Activated effector memory CD4-positive, alpha-beta T cell treated with Interleukin-2 at 50 U/mL for 16 hours (primary cell): Measurements from ENCODE around the gene LDAH.
"Not testable (repeated sequence)": the region's sequence is repeated elsewhere in the genome, so short reads cannot be mapped to it uniquely, and the experiment has no call there.

Experiments used
- DNase-seq: peaks from one replicate; pipeline ENCODE4 v3.0.0-alpha.2; 2020

Gene LDAH

GRCh38 chr2:20822535-20823490 lies at the start of gene LDAH:
TSS of gene LDAH (minus strand) at chr2:20823101. CDS start at chr2:20801463, 21,638 bp downstream.
- DNase-seq: peak; percentile 69

GRCh38 chr2:20868377-20868776 lies 45.5 kb upstream of the LDAH start:
- peak; percentile 30 for DNase-seq

DNA sequence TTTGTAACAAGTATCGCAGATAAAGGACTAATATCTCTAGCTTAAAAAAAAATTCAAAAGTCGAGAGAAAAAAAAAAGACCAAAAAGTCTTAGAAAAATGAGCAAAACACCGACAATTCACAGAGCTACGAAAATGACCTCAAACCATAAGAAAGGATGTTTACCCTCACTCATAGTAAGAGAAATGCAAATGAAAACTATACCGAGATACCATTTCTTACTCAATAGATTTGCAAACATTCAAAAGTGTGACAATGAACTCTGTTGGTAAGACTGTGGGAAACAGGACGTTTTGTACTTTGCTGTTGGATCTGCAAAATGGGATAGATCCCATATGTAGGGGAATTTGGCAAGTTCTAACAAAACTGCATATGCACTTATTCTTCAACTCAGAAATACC lies 39.9 kb upstream of the LDAH start:
- DNase-seq: no peak

GRCh38 chr2:20855456-20855855 lies 32.6 kb upstream of the LDAH start:
- no peak for DNase-seq

GRCh38 chr2:20852670-20853069 lies 29.8 kb upstream of the LDAH start:
- no peak for DNase-seq

GRCh38 chr2:20852139-20852538 lies 29.2 kb upstream of the LDAH start:
- DNase-seq: no peak

DNA sequence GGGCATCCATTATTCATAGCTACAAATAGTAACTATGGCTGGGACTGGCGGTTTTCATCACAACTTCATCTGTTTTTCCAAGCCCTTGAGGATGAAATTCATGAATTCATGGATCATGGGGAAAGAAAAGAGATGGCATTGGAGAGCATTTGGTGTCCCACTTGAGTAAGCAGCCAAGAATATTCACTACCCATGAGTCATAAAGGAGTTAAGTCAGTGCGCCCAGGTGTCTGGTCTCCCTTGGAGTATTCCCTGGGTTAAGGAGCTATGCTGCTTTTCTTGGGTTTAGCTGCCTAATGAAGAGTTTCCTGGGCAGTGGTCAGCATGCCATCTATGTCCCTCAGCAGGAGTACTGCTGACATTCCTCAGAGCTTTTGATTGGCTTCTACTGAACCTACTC lies 21.3 kb upstream of the LDAH start:
- no peak for DNase-seq

GRCh38 chr2:20839052-20839451 lies 16.2 kb upstream of the LDAH start:
- no peak for DNase-seq

DNA sequence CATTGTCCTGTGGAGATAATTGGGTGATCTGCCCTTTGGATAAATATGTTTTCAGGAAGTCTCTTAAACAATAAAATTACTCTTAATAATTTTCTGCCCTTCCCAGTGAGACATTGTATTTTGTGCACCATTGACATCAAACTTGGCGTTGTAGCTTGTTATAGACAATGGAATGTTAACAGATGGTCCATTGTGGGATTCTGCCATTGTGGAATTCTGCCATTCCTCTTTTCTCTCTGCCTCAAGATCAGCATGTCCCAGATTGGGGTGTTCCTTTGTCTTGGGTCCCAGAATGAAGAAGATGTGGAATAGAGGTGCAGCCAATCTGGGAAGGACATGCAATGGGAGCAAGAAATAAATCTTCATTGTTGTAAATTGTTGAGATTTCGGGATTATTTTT lies 15.1 kb upstream of the LDAH start:
- DNase-seq: no peak

GRCh38 chr2:20836521-20836920 lies 13.6 kb upstream of the LDAH start:
- no peak for DNase-seq

DNA sequence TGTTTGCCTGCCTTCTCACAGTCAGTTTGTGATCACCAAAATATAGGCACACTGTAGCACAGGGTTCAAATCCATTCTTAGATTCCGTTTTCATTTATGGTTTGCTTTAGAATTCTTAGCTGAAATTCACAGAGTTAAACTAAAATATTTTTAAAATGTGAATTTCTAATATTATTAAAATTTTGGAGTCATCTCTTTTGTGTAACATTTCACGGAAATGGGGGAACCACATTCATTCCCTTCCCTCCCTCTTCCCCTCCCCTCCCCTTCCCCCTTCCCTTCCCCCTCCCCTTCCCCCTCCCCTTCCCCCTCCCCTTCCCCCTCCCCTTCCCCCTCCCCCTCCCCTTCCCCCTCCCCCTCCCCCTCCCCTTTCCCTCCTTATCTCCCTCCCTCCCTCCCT lies 11.4 kb upstream of the LDAH start:
- DNase-seq: no peak

GRCh38 chr2:20832606-20833005 lies 9.7 kb upstream of the LDAH start:
- no peak for DNase-seq

DNA sequence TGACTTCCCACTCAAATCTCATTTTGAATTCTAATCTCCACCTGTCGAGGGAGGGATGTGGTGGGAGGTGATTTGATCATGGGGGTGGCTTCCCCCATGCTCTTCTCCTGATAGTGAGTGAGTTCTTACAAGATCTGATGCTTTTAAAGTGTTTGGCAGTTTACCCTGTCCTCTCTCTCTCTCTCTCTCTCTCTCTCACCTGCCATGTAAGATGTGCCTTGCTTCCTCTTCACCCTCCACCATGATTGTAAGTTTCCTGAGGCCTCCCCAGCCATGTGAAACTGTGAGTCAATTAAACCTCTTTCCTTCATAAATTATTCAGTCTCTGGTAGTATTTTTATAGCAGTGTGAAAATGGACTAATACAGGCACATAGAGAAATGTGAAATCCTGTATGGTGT lies 7.0 kb upstream of the LDAH start:
- DNase-seq: no peak

GRCh38 chr2:20823917-20824316 lies 1.0 kb upstream of the LDAH start:
- no peak for DNase-seq

GRCh38 chr2:20818820-20819219 lies 4.1 kb downstream of the LDAH start:
- DNase-seq: no peak

DNA sequence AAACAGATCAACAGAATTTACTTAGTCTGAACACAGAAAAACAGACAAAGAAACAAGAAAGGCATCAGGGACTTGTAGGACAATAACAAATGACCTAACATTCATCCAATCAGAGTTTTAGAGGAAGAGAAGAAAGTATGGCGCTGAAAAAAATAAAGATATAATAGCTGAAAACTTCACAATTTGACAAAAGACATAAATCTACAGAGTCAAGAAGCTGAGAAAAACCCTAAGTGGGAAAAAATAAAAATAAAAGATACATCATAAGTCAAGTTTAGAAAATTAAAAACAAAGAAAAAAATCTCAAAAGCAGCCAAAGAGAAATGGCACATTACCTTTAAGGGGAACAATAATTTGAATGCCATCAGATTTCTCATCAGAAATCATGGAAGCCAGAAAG lies 7.7 kb downstream of the LDAH start:
- DNase-seq: no peak

- DNase-seq: no peak
Observed at GRCh38 chr2:20812779-20813178, 10.1 kb downstream of the LDAH start.

- no peak for DNase-seq
Observed at GRCh38 chr2:20806286-20806685, 16.6 kb downstream of the LDAH start.

- no peak for DNase-seq
Observed at GRCh38 chr2:20803974-20804373, 18.9 kb downstream of the LDAH start.

DNA sequence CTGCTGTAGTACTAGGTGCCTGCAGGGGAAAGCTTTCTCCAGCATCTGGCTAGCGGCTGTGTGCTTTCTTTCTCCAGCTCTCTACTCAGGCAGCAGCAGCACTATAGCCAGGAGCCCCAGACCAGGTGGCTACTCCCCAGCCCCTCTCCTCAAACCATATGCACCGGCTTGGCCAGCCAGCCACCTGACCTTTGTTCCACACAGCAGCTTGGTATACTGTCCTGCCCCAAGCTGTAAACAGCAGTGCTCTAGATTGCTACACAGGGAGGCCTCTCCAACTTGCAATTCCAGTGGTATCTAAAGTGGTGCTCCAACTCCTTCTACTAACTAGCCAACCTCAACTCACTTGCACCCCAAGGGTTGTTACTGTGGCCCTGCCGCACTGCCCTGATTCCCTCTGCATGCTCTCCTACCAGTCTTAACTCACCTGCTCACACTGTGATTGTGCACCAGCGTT lies 19.6 kb downstream of the LDAH start:
- no peak for DNase-seq

GRCh38 chr2:20797096-20797495 lies 25.8 kb downstream of the LDAH start:
- no peak for DNase-seq

GRCh38 chr2:20796374-20796791 lies 26.5 kb downstream of the LDAH start:
- no peak for DNase-seq

DNA sequence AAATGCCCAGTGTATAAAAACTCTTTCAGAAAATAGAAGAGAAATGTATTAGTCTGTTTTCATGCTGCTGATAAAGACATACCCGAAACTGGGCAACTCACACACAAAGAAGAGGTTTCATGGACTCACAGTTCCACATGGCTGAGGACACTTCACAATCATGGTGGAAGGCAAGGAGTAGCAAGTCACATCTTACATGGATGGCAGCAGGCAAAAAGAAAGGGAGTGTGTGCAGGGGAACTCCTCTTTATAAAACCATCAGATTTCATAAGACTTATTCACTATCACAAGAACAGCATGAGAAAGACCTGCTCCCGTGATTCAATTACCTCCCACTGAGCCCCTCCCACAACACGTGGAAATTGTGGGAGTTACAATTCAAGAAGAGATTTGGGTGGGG lies 29.0 kb downstream of the LDAH start:
- not testable (repeated sequence) for DNase-seq

DNA sequence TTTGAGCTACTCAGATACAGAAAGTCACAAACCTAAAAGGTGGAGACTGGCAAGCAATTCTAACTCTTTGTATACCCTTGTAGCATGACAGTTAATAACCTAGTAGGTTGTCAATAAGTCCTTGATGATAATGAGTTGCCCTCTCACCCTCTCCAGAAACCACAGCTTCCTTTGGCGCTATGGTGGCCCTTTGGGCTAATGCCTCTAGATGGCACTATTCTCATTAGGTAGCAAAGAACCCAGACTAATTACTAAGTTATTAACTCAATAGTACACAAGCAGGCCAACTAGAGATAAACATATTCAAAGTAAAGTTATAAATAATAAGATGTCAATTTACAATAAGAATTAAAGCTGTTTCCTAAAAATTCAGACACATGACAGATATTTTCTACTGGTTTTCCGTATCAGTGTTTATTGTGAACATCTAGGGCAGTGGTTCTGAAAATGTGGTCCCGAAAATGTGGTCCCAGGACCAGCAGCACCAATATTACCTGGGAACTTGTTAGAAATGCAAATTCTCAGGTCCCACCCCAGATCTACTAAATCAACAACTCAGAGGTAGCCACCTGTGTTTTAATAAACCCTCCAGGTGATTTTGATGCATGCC lies 41.1 kb downstream of the LDAH start:
- DNase-seq: no peak
